ENCODE results near the gene VKORC1L1. TPM values are rescaled to one million over a fixed set of nuclear protein-coding genes. Genes with fewer than 3 reads are reported as not detected.
"Not testable (repeated sequence)": the region's sequence is repeated elsewhere in the genome, so short reads cannot be mapped to it uniquely, and the experiment has no call there.

VKORC1L1 gene
- total RNA-seq, 1 donor from 2014 or later: 15.2 TPM

DNA sequence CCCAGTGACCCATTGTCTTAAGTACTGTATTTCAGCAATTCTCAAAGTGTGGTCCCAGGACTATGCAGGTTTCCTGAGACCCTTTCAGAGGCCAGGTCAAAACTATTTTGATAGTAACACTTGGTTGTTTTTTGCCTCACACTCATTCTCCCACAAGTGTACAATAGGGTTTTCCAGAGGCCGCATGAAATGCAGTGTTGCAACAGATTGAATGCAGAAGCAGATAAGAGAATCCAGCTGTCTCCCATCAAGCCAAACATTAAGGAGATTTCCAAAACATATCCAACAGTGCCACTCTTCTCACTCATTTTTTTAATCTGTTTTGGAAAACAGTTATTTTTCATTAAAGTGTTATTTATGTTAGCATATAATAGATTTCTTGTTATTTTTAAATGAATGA is 20.0 kb downstream of the VKORC1L1 start:
- no peaks in the 10 kb centered on the region for H3K9me3 ChIP-seq
- H3K27ac ChIP-seq: no peak overlapping the region
- no peaks in the 10 kb centered on the region for H3K4me1 ChIP-seq
- H3K27me3 ChIP-seq: no peaks in the 10 kb centered on the region
- H3K36me3 ChIP-seq: peaks cover 0 to 6% of the 10 kb centered on the region in 2 donors
- no peak overlapping the region for H3K4me3 ChIP-seq
- no peak for TF ChIP-seq POLR2AphosphoS5 (IDR thresholded peaks at IDR 0.05; ENCODE audit: insufficient read depth in 1 of 2, low read depth in 1 of 2)
- no peak for TF ChIP-seq POLR2A (IDR thresholded peaks at IDR 0.05)
- TF ChIP-seq, protein P1, sequence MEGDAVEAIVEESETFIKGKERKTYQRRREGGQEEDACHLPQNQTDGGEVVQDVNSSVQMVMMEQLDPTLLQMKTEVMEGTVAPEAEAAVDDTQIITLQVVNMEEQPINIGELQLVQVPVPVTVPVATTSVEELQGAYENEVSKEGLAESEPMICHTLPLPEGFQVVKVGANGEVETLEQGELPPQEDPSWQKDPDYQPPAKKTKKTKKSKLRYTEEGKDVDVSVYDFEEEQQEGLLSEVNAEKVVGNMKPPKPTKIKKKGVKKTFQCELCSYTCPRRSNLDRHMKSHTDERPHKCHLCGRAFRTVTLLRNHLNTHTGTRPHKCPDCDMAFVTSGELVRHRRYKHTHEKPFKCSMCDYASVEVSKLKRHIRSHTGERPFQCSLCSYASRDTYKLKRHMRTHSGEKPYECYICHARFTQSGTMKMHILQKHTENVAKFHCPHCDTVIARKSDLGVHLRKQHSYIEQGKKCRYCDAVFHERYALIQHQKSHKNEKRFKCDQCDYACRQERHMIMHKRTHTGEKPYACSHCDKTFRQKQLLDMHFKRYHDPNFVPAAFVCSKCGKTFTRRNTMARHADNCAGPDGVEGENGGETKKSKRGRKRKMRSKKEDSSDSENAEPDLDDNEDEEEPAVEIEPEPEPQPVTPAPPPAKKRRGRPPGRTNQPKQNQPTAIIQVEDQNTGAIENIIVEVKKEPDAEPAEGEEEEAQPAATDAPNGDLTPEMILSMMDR (IDR thresholded peaks at IDR 0.05): no peak
- no peak for DNase-seq (ENCODE audit: extremely low spot score in 2 of 2)
- intact Hi-C loops (cut with DNase I): no loop called here

DNA sequence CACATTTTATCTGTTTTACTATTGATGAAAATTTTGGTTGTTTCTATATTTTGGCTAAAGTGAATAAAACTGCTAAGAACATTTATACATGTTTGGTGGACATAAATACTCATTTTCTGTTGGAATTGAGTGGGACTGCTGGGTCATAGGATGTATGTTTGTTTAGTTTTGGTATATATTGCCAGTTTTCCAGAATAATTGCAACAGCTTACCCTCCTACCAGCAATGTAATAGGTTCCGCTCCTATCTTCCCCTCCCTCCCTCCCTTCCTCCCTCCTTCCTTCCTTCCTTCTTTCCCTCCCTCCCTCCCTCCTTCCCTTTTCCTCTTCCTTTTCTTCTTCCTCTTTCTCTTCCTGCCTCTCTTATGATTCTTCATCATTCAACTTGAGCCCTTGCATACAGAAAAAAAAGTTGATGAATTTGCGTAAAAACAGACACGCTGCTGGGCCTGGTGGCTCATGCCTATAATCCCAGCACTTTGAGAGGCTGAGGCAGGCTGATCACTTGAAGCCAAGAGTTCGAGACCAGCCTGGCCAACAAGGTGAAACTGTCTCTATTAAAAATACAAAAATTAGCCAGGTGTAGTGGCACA is 23.5 kb downstream of the VKORC1L1 start:
- Histone ChIP-seq H3K9me3 (no peaks in the 10 kb centered on the region), H3K4me1 (no peaks in the 10 kb centered on the region), H3K27me3 (no peaks in the 10 kb centered on the region), H3K36me3 (no peaks in the 10 kb centered on the region), H3K27ac (no peak overlapping the region), H3K4me3 (no peak overlapping the region)
- no peak for TF ChIP-seq POLR2AphosphoS5 (IDR thresholded peaks at IDR 0.05; ENCODE audit: insufficient read depth in 1 of 2, low read depth in 1 of 2)
- TF ChIP-seq, protein P1 (IDR thresholded peaks at IDR 0.05): no peak
- no peak for TF ChIP-seq POLR2A (IDR thresholded peaks at IDR 0.05)
- no peak for DNase-seq (ENCODE audit: extremely low spot score in 2 of 2)
- intact Hi-C loops (cut with DNase I): no loop called here

DNA sequence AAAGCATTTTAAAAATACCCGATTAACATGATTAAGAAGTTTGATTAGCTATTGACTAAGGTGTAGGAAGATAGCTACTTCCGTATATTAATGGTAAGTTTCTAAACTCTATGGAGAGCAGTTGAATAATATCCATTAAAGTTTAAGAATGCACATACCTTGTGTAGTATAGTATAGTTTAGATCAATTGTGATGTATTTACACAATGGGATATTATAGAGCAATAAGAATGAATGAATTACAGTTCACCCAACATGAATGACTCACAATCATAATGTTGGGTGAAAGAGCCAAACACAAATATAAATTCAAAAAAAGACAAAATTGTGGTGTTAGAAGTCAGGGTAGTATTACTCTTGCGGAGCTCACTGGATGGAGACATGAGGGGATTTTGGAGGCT is 24.4 kb downstream of the VKORC1L1 start:
- intact Hi-C loops (cut with DNase I); H3K27ac ChIP-seq; H3K4me3 ChIP-seq; H3K9me3 ChIP-seq; DNase-seq (ENCODE audit: extremely low spot score in 2 of 2); H3K4me1 ChIP-seq; H3K36me3 ChIP-seq; H3K27me3 ChIP-seq: not testable (repeated sequence)

DNA sequence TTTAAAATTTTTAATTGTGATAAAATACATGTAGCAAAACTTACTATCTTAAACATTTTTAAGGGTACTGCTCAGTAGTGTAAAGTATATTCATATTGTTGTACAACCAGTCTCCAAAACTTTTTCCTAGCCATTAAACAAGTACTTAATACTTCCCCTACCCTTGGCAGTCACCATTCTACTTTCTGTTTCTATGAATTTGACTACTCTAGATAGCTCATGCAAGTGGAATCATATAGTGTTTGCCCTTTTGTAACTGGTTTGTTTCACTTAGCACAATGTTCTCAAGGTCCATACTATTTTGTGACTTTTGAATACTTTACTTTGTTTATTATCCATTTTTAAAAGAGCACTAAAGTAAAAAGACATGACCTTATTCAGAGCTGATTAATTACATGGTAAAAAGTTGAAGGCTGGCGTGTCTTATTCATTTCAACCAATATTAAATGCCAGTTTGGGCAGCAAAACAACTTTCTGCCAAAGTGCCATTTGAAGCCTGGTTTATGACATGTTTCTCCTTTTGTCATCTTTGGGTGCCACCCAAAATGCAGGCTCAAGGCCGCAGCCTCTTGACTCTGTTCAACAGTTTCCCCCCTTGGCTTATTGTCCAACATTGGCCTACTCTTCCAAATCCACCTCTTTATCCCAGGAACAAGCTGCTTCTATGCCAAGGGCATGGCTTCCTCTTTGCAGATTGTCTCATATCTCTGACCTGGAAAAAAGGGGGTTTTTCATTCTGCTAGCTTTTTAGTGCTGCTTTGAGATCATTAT is 26.0 kb downstream of the VKORC1L1 start:
- intact Hi-C loops (cut with DNase I); H3K4me1 ChIP-seq; H3K27ac ChIP-seq; H3K9me3 ChIP-seq; H3K36me3 ChIP-seq; H3K4me3 ChIP-seq; DNase-seq (ENCODE audit: extremely low spot score in 2 of 2); H3K27me3 ChIP-seq: not testable (repeated sequence)

DNA sequence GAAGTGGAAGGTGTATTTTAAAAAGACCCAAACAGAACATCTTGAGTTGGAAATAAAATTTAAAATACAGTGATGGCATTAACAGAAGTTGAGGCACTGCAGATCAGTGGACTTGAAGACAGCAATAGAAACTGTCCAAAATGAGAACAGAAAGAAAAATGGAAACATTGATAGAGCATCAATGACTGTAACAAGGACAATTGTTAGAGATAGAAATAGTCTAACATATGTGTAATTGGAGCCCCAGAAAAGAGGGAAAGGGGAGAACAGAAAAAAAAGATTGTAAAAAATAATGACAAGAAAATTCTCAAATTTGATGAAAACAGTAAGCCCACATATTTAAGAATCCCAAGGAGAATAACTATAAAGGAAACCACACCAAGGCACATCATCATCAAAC is 29.4 kb downstream of the VKORC1L1 start:
- Histone ChIP-seq H3K27me3 (no peaks in the 10 kb centered on the region), H3K27ac (no peak overlapping the region), H3K4me3 (no peak overlapping the region), H3K9me3 (no peaks in the 10 kb centered on the region), H3K4me1 (no peaks in the 10 kb centered on the region), H3K36me3 (no peaks in the 10 kb centered on the region)
- TF ChIP-seq, protein P1 (IDR thresholded peaks at IDR 0.05): no peak
- no peak for TF ChIP-seq POLR2A (IDR thresholded peaks at IDR 0.05)
- no peak for TF ChIP-seq POLR2AphosphoS5 (IDR thresholded peaks at IDR 0.05; ENCODE audit: insufficient read depth in 1 of 2, low read depth in 1 of 2)
- intact Hi-C loops (cut with DNase I): no loop called here
- DNase-seq (ENCODE audit: extremely low spot score in 2 of 2): no peak

DNA sequence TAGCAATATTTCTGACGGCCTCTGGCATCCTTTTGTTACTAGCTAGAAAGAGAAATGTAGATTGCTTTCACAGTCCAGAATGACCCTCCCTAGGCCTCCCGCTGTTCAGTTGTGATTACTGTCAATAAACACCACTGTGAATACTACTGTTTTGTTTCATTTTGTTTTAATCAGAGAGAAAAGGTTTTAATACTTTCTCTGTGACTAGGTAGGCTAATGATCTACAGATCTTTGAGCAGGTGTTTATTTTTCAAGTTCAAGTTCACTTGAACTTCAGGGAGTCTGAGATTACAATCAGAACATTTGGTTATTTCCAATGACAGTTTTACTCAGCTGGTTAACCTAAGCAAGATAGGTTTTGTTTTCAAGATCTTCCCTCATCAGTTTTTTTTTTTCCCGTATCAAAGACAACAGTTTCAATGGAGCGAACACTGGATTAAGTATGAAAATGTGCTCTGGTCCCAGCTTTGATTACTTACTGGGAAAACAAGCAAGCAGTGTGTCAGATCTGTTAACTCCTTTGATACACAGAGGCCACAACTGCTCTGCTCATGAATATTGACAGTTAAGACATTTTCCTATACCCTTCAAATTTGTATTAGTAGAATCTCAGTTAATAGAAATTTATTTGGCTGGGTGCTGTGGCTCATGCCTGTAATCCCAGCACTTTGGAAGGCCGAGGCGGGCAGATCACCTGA is 34.8 kb downstream of the VKORC1L1 start:
- H3K9me3 ChIP-seq: no peaks in the 10 kb centered on the region
- TF ChIP-seq, protein P1 (IDR thresholded peaks at IDR 0.05): no peak
- intact Hi-C loops (cut with DNase I): no loop called here

More for the DNA sequence above, 34.8 kb downstream of the VKORC1L1 start:
- Histone ChIP-seq H3K4me3 (no peak overlapping the region), H3K4me1 (no peaks in the 10 kb centered on the region), H3K27ac (no peak overlapping the region), H3K36me3 (no peaks in the 10 kb centered on the region), H3K27me3 (no peaks in the 10 kb centered on the region)
- no peak for DNase-seq (ENCODE audit: extremely low spot score in 2 of 2)

All from vagina (tissue), 2 donors.